Calu3 (cell line): ENCODE results near the gene RNF213. TPM values are rescaled to one million over a fixed set of nuclear protein-coding genes. Genes with fewer than 3 reads are reported as not detected.

Experiments
- BruUV-seq: library from RNA; stranded (reverse); fragments of 400-500 nt; replicated peaks from 2 replicates; lab custom pipeline; 2021; lab: Mats Ljungman, UMichigan
- CTCF ChIA-PET: fragments of 300-600 bp; sonication (Branson Sonifier 250); formaldehyde crosslinking; loops from one replicate; lab custom pipeline; 2022; ENCODE audit warnings: antibody characterized with exemption; lab: Charles Lee
- DNase-seq: peaks from one replicate; pipeline ENCODE4 v3.0.0; 2022
- H3K27ac Mint-ChIP-seq: one replicate; pipeline ENCODE4 v1.8.0; 2022; ENCODE audit warnings: mixed read lengths; ENCODE audit not compliant: unreplicated experiment
- H3K27me3 Mint-ChIP-seq: one replicate; pipeline ENCODE4 v1.8.0; 2022; ENCODE audit warnings: mixed read lengths; ENCODE audit not compliant: unreplicated experiment
- H3K36me3 Mint-ChIP-seq: one replicate; pipeline ENCODE4 v1.8.0; 2022; ENCODE audit warnings: mild to moderate bottlenecking, moderate library complexity, mixed read lengths; ENCODE audit not compliant: insufficient read depth, unreplicated experiment
- H3K4me1 Mint-ChIP-seq: one replicate; pipeline ENCODE4 v1.8.0; 2022; ENCODE audit warnings: mild to moderate bottlenecking, low read depth, mixed read lengths; ENCODE audit not compliant: unreplicated experiment
- H3K4me3 Mint-ChIP-seq: one replicate; pipeline ENCODE4 v1.8.0; 2022; ENCODE audit warnings: mild to moderate bottlenecking, low read depth, moderate library complexity, mixed read lengths; ENCODE audit not compliant: unreplicated experiment
- H3K9me3 Mint-ChIP-seq: one replicate; pipeline ENCODE4 v1.8.0; 2022; ENCODE audit warnings: low read depth, mixed read lengths; ENCODE audit not compliant: unreplicated experiment
- intact Hi-C: fragments of 100-400 bp; cut with micrococcal nuclease; formaldehyde crosslinking; loops from one replicate; pipeline ENCODE4 v1.10.0; 2022; ENCODE audit not compliant: unreplicated experiment
- total RNA-seq: library from RNA; stranded (reverse); gene quantifications from 2 replicates; pipeline ENCODE4 v1.2.3, GENCODE V29; 2022
- TF ChIP-seq, protein P1 (sequence below): fragments of 200-600 bp; IDR thresholded peaks from one replicate; pipeline ENCODE4 v1.8.0; 2022; ENCODE audit warnings: antibody characterized with exemption; ENCODE audit not compliant: unreplicated experiment

The RNF213 gene
- total RNA-seq, 1 experiment from 2014 or later: 221 TPM

GRCh38 chr17:80359422-80360110, 98.9 kb downstream of the RNF213 start:
- no peaks in the 10 kb centered on the region for H3K9me3 Mint-ChIP-seq
- no peak for DNase-seq
- no TSS peak for BruUV-seq
- TF ChIP-seq, protein P1, sequence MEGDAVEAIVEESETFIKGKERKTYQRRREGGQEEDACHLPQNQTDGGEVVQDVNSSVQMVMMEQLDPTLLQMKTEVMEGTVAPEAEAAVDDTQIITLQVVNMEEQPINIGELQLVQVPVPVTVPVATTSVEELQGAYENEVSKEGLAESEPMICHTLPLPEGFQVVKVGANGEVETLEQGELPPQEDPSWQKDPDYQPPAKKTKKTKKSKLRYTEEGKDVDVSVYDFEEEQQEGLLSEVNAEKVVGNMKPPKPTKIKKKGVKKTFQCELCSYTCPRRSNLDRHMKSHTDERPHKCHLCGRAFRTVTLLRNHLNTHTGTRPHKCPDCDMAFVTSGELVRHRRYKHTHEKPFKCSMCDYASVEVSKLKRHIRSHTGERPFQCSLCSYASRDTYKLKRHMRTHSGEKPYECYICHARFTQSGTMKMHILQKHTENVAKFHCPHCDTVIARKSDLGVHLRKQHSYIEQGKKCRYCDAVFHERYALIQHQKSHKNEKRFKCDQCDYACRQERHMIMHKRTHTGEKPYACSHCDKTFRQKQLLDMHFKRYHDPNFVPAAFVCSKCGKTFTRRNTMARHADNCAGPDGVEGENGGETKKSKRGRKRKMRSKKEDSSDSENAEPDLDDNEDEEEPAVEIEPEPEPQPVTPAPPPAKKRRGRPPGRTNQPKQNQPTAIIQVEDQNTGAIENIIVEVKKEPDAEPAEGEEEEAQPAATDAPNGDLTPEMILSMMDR: no peak
- H3K36me3 Mint-ChIP-seq: peaks cover 79% of the 10 kb centered on the region
- no peak overlapping the region for H3K4me3 Mint-ChIP-seq
- H3K4me1 Mint-ChIP-seq: no peaks in the 10 kb centered on the region
- CTCF ChIA-PET: interaction anchor here (0.8 kb wide), 1 partner anchor 330 kb away, joined by 3 read pairs; no protein-coding TSS in a partner anchor
- no peaks in the 10 kb centered on the region for H3K27me3 Mint-ChIP-seq
- H3K27ac Mint-ChIP-seq: no peak overlapping the region
- intact Hi-C loops: no loop called here

- Mint-ChIP-seq H3K4me3 (no peak overlapping the region), H3K27ac (no peak overlapping the region), H3K36me3 (peaks cover 75% of the 10 kb centered on the region), H3K4me1 (no peaks in the 10 kb centered on the region), H3K9me3 (no peaks in the 10 kb centered on the region), H3K27me3 (no peaks in the 10 kb centered on the region)
- DNase-seq: no peak
- intact Hi-C loops: no loop called here
- CTCF ChIA-PET: no interaction called here
- BruUV-seq: no TSS peak
- TF ChIP-seq, protein P1: no peak
These were observed 99.7 kb downstream of the RNF213 start for GRCh38 chr17:80360396-80360795.

DNA sequence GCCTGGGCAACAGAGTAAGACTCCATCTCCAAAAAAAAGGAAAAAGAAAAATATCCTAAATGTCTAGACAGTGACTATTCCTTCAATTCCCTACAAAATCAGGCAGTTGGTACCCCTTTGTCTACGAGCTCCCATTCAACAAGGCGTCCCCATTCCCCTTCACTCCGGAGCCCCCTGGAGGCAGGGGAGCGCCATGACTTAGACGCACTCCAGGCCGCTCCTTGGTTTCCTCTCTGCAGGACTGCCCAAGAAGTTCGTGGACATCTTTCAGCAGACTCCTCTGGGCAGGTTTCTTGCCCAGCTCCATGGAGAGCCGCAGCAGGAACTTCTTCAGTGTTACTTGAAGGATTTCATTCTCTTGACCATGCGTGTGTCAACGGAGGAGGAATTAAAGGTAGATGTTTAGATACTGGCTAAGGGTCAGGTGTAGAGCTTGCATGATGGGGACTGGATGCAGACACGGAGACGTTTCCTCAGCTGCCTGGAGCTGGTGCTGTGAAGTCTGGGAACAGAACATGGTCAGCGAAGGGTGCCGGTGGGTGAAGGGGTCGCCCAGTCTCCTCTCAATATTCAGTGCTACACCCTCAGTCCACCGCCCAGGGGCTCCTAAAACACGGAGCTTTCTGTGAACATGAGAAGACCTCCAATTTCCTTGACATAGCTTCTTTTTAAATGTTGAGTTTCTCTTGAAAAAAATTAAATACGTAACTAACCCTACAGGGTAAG, 101.0 kb downstream of the RNF213 start:
- no peaks in the 10 kb centered on the region for H3K4me1 Mint-ChIP-seq
- peak; percentile 34 for DNase-seq
- TF ChIP-seq, protein P1: peak; percentile 28
- no TSS peak for BruUV-seq
- H3K4me3 Mint-ChIP-seq: no peak overlapping the region
- H3K27ac Mint-ChIP-seq: no peak overlapping the region
- no peaks in the 10 kb centered on the region for H3K9me3 Mint-ChIP-seq
- peaks cover 63% of the 10 kb centered on the region for H3K36me3 Mint-ChIP-seq
- H3K27me3 Mint-ChIP-seq: no peaks in the 10 kb centered on the region
- intact Hi-C loops: no loop called here
- CTCF ChIA-PET: interaction anchor here (0.8 kb wide), 1 partner anchor 29 kb away, joined by 3 read pairs; no protein-coding TSS in a partner anchor

- no TSS peak for BruUV-seq
- intact Hi-C loops: no loop called here
- Mint-ChIP-seq H3K4me1 (no peaks in the 10 kb centered on the region), H3K36me3 (peaks cover 62% of the 10 kb centered on the region), H3K9me3 (no peaks in the 10 kb centered on the region), H3K27me3 (no peaks in the 10 kb centered on the region), H3K27ac (no peak overlapping the region), H3K4me3 (no peak overlapping the region)
- TF ChIP-seq, protein P1: no peak
- no peak for DNase-seq
- CTCF ChIA-PET: interaction anchor here (0.8 kb wide), 1 partner anchor 28 kb away, joined by 3 read pairs; no protein-coding TSS in a partner anchor
These were observed 101.9 kb downstream of the RNF213 start for GRCh38 chr17:80362428-80363119.
